HUES6 (cell line): ENCODE results near the gene TMEM220.

Experiments used
- H3K27ac ChIP-seq: 2 replicates; pipeline ENCODE4 v1.7.0; 2013; ENCODE audit warnings: low read depth, mild to moderate bottlenecking, low read length, inconsistent platforms
- H3K27me3 ChIP-seq: 2 replicates; pipeline ENCODE4 v1.6.1; 2013; ENCODE audit warnings: low read length; ENCODE audit not compliant: control insufficient read depth, insufficient read depth
- H3K36me3 ChIP-seq: 2 replicates; pipeline ENCODE4 v1.6.1; 2013; ENCODE audit warnings: low read length; ENCODE audit not compliant: control insufficient read depth, insufficient read depth
- H3K4me1 ChIP-seq: 2 replicates; pipeline ENCODE4 v1.6.1; 2013; ENCODE audit warnings: low read length; ENCODE audit not compliant: control insufficient read depth, insufficient read depth
- H3K4me3 ChIP-seq: 2 replicates; pipeline ENCODE4 v1.5.1; 2013; ENCODE audit warnings: low read depth, low read length
- H3K9ac ChIP-seq: one replicate; pipeline ENCODE4 v1.6.1; 2013; ENCODE audit warnings: mild to moderate bottlenecking, low read length
- H3K9me3 ChIP-seq: 2 replicates; pipeline ENCODE4 v1.6.1; 2013; ENCODE audit warnings: low read depth, low read length; ENCODE audit not compliant: control insufficient read depth, insufficient read depth

Gene TMEM220

DNA sequence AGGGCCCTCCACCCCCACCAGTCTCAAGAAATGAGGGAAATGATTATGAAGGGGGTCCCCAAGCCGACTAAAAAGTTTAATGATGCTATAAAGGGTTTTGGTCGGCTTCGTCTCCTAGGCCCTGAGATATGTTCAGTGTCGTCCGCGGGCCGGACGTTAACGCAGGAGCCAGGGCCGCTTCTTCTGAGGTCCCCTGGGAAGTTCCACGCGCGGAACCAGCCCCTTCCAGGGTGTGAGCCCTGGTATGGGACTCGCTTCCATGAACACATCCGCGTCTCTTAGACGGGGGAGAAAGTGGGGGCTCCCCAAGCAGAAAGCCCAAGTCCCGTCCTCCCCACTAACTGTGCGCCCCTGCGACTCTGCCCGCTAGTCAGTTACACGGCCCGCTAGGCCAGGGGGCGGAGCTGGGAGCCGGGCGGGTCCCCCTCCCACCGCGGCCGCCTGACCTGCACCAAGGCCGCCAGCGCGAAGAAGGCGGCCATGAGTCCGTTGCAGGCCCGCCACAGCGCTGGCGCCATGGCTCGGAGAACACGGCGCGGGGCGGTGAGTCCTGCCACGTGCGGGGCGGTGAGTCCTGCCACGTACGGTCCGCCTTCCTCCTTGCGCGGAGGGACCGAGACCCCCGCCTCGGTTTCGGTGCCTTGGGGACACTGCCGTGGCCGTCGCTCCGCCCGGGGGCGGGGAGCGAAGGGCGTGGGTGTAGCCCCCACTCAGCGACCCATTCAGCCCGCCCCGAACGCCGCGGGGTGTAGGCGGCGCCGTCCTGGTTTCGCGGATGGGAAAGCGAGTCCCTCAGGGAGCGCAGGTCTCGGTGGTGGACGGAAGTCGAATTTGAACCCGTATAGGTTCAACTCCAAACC lies at the start of gene TMEM220:
Gene TMEM220, minus strand, starts transcription at position 690 of the 860 bp plus-strand sequence. Its CDS starts 172 bp downstream, at position 518.
- peaks cover 9% of the 10 kb centered on the region for H3K4me1 ChIP-seq
- H3K4me3 ChIP-seq: peak within 1 kb of the TSS; percentile 84
- H3K9ac ChIP-seq: peak within 1 kb of the TSS; percentile 88
- H3K27me3 ChIP-seq: no peaks in the 10 kb centered on the region
- no peaks in the 10 kb centered on the region for H3K36me3 ChIP-seq
- peak within 1 kb of the TSS; percentile 39; the same call in 1 of the 2 replicates for H3K27ac ChIP-seq
- H3K9me3 ChIP-seq: no peaks in the 10 kb centered on the region

- Histone ChIP-seq H3K9me3 (peaks cover 6% of the 10 kb centered on the region; the same call in 1 of the 2 replicates), H3K4me3 (no peak overlapping the region), H3K36me3 (no peaks in the 10 kb centered on the region), H3K27ac (no peak overlapping the region), H3K9ac (no peak overlapping the region), H3K4me1 (peaks cover 6% of the 10 kb centered on the region), H3K27me3 (no peaks in the 10 kb centered on the region)
Measured at GRCh38 chr17:10779609-10780008, 49.8 kb upstream of the TMEM220 start.

GRCh38 chr17:10777890-10778289 lies 48.1 kb upstream of the TMEM220 start:
- Histone ChIP-seq H3K36me3 (no peaks in the 10 kb centered on the region), H3K27me3 (no peaks in the 10 kb centered on the region), H3K4me1 (peaks cover 4% of the 10 kb centered on the region; the same call in 1 of the 2 replicates), H3K9me3 (peaks cover 6% of the 10 kb centered on the region; the same call in 1 of the 2 replicates), H3K9ac (no peak overlapping the region), H3K4me3 (no peak overlapping the region), H3K27ac (no peak overlapping the region)

- Histone ChIP-seq H3K9ac (no peak overlapping the region), H3K9me3 (peaks cover 6% of the 10 kb centered on the region; the same call in 1 of the 2 replicates), H3K4me1 (peaks cover 8% of the 10 kb centered on the region; the same call in 1 of the 2 replicates), H3K27ac (no peak overlapping the region), H3K36me3 (no peaks in the 10 kb centered on the region), H3K4me3 (no peak overlapping the region), H3K27me3 (no peaks in the 10 kb centered on the region)
Measured at GRCh38 chr17:10777131-10777807, 47.4 kb upstream of the TMEM220 start.

GRCh38 chr17:10776381-10776780 lies 46.6 kb upstream of the TMEM220 start:
- H3K9me3 ChIP-seq: peaks cover 8% of the 10 kb centered on the region; the same call in 1 of the 2 replicates
- peaks cover 8% of the 10 kb centered on the region; the same call in 1 of the 2 replicates for H3K4me1 ChIP-seq
- H3K27me3 ChIP-seq: no peaks in the 10 kb centered on the region
- no peaks in the 10 kb centered on the region for H3K36me3 ChIP-seq
- no peak overlapping the region for H3K4me3 ChIP-seq
- no peak overlapping the region for H3K9ac ChIP-seq
- H3K27ac ChIP-seq: no peak overlapping the region

- Histone ChIP-seq H3K27me3 (no peaks in the 10 kb centered on the region), H3K9me3 (peaks cover 8% of the 10 kb centered on the region; the same call in 1 of the 2 replicates), H3K4me1 (peaks cover 8% of the 10 kb centered on the region; the same call in 1 of the 2 replicates), H3K4me3 (no peak overlapping the region), H3K36me3 (no peaks in the 10 kb centered on the region), H3K9ac (no peak overlapping the region), H3K27ac (no peak overlapping the region)
Measured at GRCh38 chr17:10775740-10776356, 46.0 kb upstream of the TMEM220 start.

- no peak overlapping the region for H3K4me3 ChIP-seq
- no peak overlapping the region for H3K9ac ChIP-seq
- H3K27me3 ChIP-seq: no peaks in the 10 kb centered on the region
- H3K36me3 ChIP-seq: no peaks in the 10 kb centered on the region
- H3K27ac ChIP-seq: no peak overlapping the region
- peaks cover 8% of the 10 kb centered on the region; the same call in 1 of the 2 replicates for H3K4me1 ChIP-seq
- peaks cover 8% of the 10 kb centered on the region; the same call in 1 of the 2 replicates for H3K9me3 ChIP-seq
Measured at GRCh38 chr17:10775058-10775457, 45.2 kb upstream of the TMEM220 start.

DNA sequence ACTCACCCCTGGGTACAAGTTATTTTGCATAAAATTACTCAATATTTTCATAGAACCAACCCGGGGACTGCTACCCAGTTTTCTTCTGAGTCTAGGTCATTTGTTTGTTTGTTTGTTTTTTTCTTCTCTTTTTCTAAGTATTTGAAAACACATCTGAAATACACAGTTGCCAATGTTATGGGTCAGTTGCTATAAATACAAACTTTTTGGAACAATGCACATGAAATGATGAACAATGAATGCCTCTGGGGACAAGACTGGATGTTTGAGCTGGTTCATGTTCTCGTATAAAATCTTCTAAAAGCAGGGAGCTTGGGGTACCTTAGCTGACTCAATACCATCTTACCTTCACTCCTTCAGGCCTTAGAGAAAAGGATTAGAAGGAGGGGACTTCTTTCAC lies 43.6 kb upstream of the TMEM220 start:
- Histone ChIP-seq H3K36me3 (no peaks in the 10 kb centered on the region), H3K9me3 (peaks cover 8% of the 10 kb centered on the region; the same call in 1 of the 2 replicates), H3K27ac (no peak overlapping the region), H3K27me3 (no peaks in the 10 kb centered on the region), H3K4me3 (no peak overlapping the region), H3K9ac (no peak overlapping the region), H3K4me1 (peaks cover 8% of the 10 kb centered on the region; the same call in 1 of the 2 replicates)

DNA sequence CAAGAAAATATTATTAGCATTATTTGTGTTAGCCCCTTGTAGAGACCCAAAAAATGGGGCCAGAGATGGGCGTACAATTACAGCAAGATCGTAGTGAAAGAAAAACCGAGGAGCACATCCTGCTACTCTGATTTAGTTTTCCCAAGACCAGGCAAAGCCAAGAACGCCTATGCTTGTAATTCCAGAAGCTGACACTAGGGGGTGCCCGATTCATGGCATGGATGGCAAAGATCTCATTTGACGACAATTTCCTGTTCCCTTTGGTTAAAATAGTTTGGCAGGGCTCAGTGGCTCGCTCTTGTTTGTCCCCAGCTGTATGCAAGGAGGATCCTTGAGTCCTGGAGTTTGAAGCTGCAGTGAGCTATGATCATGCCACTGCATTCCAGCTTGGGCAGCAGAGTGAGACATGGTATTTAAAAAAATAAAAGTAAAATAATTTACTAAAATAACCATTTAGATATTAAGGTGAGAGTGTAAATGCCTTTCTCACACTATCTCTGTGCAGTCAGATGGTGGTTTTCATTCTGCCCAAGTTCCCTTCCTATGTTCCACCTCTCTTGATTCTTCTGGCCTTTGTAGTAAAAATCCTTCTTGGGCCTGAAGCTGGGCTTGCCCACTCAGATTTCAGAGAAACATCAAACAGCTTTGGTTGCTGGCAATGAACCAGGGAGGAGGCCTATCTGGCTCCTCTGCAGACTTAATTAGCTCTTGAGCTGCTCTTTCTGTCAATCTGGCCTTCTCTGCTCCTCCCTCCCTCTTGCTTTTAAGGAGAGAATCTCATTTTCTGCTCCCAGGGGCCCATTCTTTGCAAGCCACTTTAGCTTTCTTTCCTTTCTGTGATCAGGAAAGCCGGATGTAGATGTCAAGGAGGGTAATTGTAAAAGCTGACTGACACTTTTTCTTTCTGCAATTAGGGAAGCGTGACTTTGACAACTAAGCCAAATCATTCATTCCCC lies 42.9 kb upstream of the TMEM220 start:
- Histone ChIP-seq H3K27ac (no peak overlapping the region), H3K9ac (no peak overlapping the region), H3K9me3 (peaks cover 8% of the 10 kb centered on the region; the same call in 1 of the 2 replicates), H3K4me3 (no peak overlapping the region), H3K4me1 (peaks cover 8% of the 10 kb centered on the region; the same call in 1 of the 2 replicates), H3K27me3 (no peaks in the 10 kb centered on the region), H3K36me3 (no peaks in the 10 kb centered on the region)

DNA sequence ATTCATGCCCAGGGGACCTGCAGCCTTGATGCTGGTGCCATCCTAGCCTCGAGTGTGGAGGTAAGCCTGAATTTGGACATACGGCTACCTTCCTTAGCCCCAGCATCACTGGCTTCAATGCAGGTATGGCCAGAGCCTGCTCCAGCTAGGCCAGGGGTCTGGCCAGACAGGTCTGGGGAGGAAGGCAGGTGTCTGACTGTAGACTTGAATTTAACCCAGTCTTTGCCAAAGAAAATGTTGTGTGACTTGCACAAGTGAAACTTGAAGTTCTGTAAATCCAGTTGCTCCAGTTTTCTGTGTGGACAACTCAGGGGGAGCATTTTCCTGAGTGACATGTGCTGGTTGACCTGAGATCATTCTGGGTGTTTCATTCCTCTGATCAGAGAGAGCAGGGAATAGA lies 41.3 kb upstream of the TMEM220 start:
- H3K4me1 ChIP-seq: peaks cover 8% of the 10 kb centered on the region; the same call in 1 of the 2 replicates
- no peaks in the 10 kb centered on the region for H3K27me3 ChIP-seq
- H3K36me3 ChIP-seq: no peaks in the 10 kb centered on the region
- H3K9me3 ChIP-seq: peaks cover 8% of the 10 kb centered on the region; the same call in 1 of the 2 replicates
- no peak overlapping the region for H3K9ac ChIP-seq
- no peak overlapping the region for H3K4me3 ChIP-seq
- H3K27ac ChIP-seq: no peak overlapping the region
